NCI-H2081 treated with DMSO at 0.1 percent for 48 hours (cell line): Measurements from ENCODE around the gene PTPRO.

Experiments
- DNase-seq: peaks from one replicate; lab custom pipeline; 2025; lab: John Stamatoyannopoulos, UW

The PTPRO gene

GRCh38 chr12:15350643-15351042 is 28.3 kb downstream of the PTPRO start:
- DNase-seq: no peak

- DNase-seq: no peak
Observed at GRCh38 chr12:15355766-15356165, 33.5 kb downstream of the PTPRO start.

GRCh38 chr12:15356951-15357364 is 34.6 kb downstream of the PTPRO start:
- DNase-seq: peak; percentile 96

- peak; percentile 58 for DNase-seq
Observed at GRCh38 chr12:15364221-15365160, 42.2 kb downstream of the PTPRO start.

GRCh38 chr12:15368812-15369211 is 46.5 kb downstream of the PTPRO start:
- DNase-seq: no peak

- no peak for DNase-seq
Observed at GRCh38 chr12:15372352-15372751, 50.0 kb downstream of the PTPRO start.

- DNase-seq: no peak
Observed at GRCh38 chr12:15387772-15388171, 65.5 kb downstream of the PTPRO start.

- DNase-seq: no peak
Observed at GRCh38 chr12:15389561-15389960, 67.3 kb downstream of the PTPRO start.

- no peak for DNase-seq
Observed at GRCh38 chr12:15393037-15393436, 70.7 kb downstream of the PTPRO start.

- DNase-seq: no peak
Observed at GRCh38 chr12:15393995-15394394, 71.7 kb downstream of the PTPRO start.

- DNase-seq: no peak
Observed at GRCh38 chr12:15404485-15404884, 82.2 kb downstream of the PTPRO start.

GRCh38 chr12:15405606-15406005 is 83.3 kb downstream of the PTPRO start:
- no peak for DNase-seq

GRCh38 chr12:15407025-15407424 is 84.7 kb downstream of the PTPRO start:
- DNase-seq: no peak

- DNase-seq: no peak
Observed at GRCh38 chr12:15411842-15412241, 89.5 kb downstream of the PTPRO start.

- DNase-seq: no peak
Observed at GRCh38 chr12:15417691-15418090, 95.4 kb downstream of the PTPRO start.

GRCh38 chr12:15423629-15424028 is 101.3 kb downstream of the PTPRO start:
- no peak for DNase-seq

GRCh38 chr12:15427913-15428312 is 105.6 kb downstream of the PTPRO start:
- no peak for DNase-seq

GRCh38 chr12:15428632-15429031 is 106.3 kb downstream of the PTPRO start:
- DNase-seq: no peak

- DNase-seq: no peak
Observed at GRCh38 chr12:15429262-15429661, 107.0 kb downstream of the PTPRO start.

GRCh38 chr12:15435597-15435996 is 113.3 kb downstream of the PTPRO start:
- DNase-seq: no peak

GRCh38 chr12:15439459-15439858 is 117.2 kb downstream of the PTPRO start:
- no peak for DNase-seq

GRCh38 chr12:15443050-15443449 is 120.7 kb downstream of the PTPRO start:
- DNase-seq: no peak

GRCh38 chr12:15443611-15444010 is 121.3 kb downstream of the PTPRO start:
- DNase-seq: no peak

- DNase-seq: no peak
Observed at GRCh38 chr12:15444523-15444922, 122.2 kb downstream of the PTPRO start.
